ENCODE data around the gene SYT1.

The SYT1 gene

GRCh38 chr12:79143803-79144202 lies 279.2 kb downstream of the SYT1 start:
- no peak for DNase-seq (ENCODE audit: low spot score)
- no peaks in the 10 kb centered on the region for H3K36me3 ChIP-seq (ENCODE audit: low read depth)

GRCh38 chr12:79151956-79152355 lies 287.4 kb downstream of the SYT1 start:
- no peak for TF ChIP-seq CTCF (IDR thresholded peaks at IDR 0.05; ENCODE audit: poor library complexity, severe bottlenecking)
- no peak for ATAC-seq (ENCODE audit: low read depth)

More at GRCh38 chr12:79143803-79144202, 279.2 kb downstream of the SYT1 start:
- no peak for TF ChIP-seq CTCF (IDR thresholded peaks at IDR 0.05; ENCODE audit: poor library complexity, severe bottlenecking)
- no peak for ATAC-seq (ENCODE audit: low read depth)
- Histone ChIP-seq H3K9me3 (ENCODE audit: severe bottlenecking) (no peaks in the 10 kb centered on the region), H3K4me1 (ENCODE audit: insufficient read depth, poor library complexity, severe bottlenecking) (no peaks in the 10 kb centered on the region), H3K27ac (ENCODE audit: poor library complexity, severe bottlenecking) (no peak overlapping the region), H3K27me3 (ENCODE audit: insufficient read depth, poor library complexity, severe bottlenecking) (no peaks in the 10 kb centered on the region), H3K4me3 (ENCODE audit: severe bottlenecking) (no peak overlapping the region)

GRCh38 chr12:79155683-79156082 lies 291.1 kb downstream of the SYT1 start:
- Histone ChIP-seq H3K4me3 (ENCODE audit: severe bottlenecking) (no peak overlapping the region), H3K9me3 (ENCODE audit: severe bottlenecking) (no peaks in the 10 kb centered on the region), H3K4me1 (ENCODE audit: insufficient read depth, poor library complexity, severe bottlenecking) (no peaks in the 10 kb centered on the region), H3K36me3 (ENCODE audit: low read depth) (no peaks in the 10 kb centered on the region), H3K27me3 (ENCODE audit: insufficient read depth, poor library complexity, severe bottlenecking) (no peaks in the 10 kb centered on the region), H3K27ac (ENCODE audit: poor library complexity, severe bottlenecking) (no peak overlapping the region)
- ATAC-seq (ENCODE audit: low read depth) (no peak), DNase-seq (ENCODE audit: low spot score) (no peak)
- no peak for TF ChIP-seq CTCF (IDR thresholded peaks at IDR 0.05; ENCODE audit: poor library complexity, severe bottlenecking)

More at GRCh38 chr12:79151956-79152355, 287.4 kb downstream of the SYT1 start:
- H3K27me3 ChIP-seq (ENCODE audit: insufficient read depth, poor library complexity, severe bottlenecking), result no peaks in the 10 kb centered on the region
- DNase-seq (ENCODE audit: low spot score), result no peak
- no peak overlapping the region for H3K27ac ChIP-seq (ENCODE audit: poor library complexity, severe bottlenecking)
- H3K4me1 ChIP-seq (ENCODE audit: insufficient read depth, poor library complexity, severe bottlenecking), result no peaks in the 10 kb centered on the region
- H3K36me3 ChIP-seq (ENCODE audit: low read depth), result no peaks in the 10 kb centered on the region
- H3K9me3 ChIP-seq (ENCODE audit: severe bottlenecking), result no peaks in the 10 kb centered on the region
- H3K4me3 ChIP-seq (ENCODE audit: severe bottlenecking), result no peak overlapping the region

GRCh38 chr12:79156846-79157463 lies 292.4 kb downstream of the SYT1 start:
- ATAC-seq (ENCODE audit: low read depth), result no peak

More at GRCh38 chr12:79156846-79157463, 292.4 kb downstream of the SYT1 start:
- Histone ChIP-seq H3K4me3 (ENCODE audit: severe bottlenecking) (no peak overlapping the region), H3K27ac (ENCODE audit: poor library complexity, severe bottlenecking) (no peak overlapping the region), H3K27me3 (ENCODE audit: insufficient read depth, poor library complexity, severe bottlenecking) (no peaks in the 10 kb centered on the region), H3K36me3 (ENCODE audit: low read depth) (no peaks in the 10 kb centered on the region), H3K4me1 (ENCODE audit: insufficient read depth, poor library complexity, severe bottlenecking) (no peaks in the 10 kb centered on the region), H3K9me3 (ENCODE audit: severe bottlenecking) (no peaks in the 10 kb centered on the region)
- DNase-seq (ENCODE audit: low spot score), result no peak
- TF ChIP-seq CTCF (IDR thresholded peaks at IDR 0.05; ENCODE audit: poor library complexity, severe bottlenecking), result no peak

Measured in RWPE2 (cell line).